Endothelial cell of hepatic sinusoid (primary cell): ENCODE data around the gene FZD10.

Experiments
- in situ Hi-C: cut with HindIII; loops from 2 replicates; pipeline ENCODE4 v1.10.0; 2017; ENCODE audit warnings: low sequenced_read_pairs

FZD10 gene

DNA sequence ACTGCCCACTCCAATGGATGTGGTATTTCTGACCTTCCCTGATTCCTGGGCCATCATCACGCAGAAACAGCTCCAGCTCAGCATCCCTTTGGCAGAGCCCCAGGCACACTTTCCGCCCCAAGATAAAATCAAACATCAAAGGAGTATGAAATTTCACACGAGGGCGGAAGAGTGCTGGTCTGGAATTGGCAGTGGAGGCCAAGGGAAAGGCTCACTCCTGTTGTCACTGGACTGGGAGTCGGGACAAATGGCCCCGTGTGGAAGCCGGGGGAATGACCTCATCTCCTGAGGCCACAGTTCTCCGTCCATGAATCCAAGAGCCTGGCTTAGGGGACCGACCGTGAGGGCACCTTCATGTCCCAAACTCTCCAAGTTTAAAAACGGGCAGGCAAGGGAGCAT lies 40.9 kb downstream of the FZD10 start:
- in situ Hi-C loops: no loop called here

DNA sequence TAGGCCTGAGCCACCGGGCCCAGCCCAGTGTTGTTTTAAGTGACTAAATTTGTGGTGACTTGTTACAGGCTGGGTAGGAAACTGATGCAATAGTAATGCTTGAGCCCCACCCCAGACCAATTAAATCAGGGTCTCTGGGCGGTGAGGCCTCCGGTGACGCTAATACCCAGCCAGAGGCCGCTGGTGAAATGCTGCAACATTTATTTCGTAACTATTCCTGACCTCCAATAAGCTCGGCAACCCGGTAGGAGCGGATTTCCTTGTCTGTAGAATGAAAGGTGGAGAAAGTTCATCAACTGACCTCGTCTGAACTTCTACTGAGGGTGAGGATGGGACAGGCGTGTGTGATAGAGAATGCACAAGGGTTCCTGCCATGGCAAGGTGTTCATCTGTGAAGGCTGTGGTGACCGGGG lies 42.3 kb downstream of the FZD10 start:
- in situ Hi-C loops: no loop called here

DNA sequence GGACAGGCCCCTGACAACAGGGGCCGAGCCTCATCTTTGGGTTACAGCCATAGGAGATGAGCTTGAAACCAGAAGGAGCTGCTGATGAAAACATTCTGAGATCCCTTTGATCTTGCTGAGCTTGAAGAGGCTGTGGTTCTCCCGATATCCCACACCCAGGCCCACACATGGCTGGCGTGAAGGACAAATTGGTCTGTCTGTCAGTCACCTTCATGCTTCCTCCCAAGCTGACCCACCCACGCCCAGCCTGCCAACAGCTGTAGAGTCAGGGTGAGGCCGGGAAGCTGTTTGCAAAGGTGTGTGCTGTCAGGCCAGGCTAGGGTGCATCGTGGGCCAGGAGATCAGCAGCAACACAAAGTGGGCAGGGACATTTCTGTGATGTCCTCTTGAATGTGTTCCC lies 43.2 kb downstream of the FZD10 start:
- in situ Hi-C loops: no loop called here

DNA sequence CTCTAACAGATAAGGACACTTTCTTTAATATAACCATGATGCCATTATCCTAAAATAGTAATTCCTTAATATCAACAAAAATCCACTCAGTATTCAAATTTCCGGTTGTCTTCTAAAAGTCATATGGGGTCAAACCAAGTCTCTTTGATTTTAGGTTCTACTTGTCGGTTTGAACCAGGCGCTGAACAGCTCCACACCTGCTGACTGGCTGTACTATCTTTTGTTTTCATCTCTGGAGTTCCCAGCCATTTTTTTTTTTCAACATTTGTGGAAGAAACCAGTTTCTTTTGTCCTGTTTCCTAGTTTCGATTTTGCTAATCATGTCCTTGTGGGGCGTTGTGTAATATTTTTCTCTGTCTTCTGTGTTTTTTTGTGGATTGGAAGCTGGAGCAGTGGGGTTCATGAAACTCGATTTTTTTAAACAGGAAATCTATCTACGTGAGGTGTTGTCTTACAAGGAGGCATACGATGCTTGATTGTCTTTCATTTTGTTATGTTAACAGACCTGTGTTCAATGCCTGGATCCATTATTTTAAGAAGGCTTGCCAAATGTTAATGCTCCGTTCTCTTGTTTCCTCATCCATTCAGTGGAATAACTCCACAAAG lies 50.2 kb downstream of the FZD10 start:
- in situ Hi-C loops: no loop called here

DNA sequence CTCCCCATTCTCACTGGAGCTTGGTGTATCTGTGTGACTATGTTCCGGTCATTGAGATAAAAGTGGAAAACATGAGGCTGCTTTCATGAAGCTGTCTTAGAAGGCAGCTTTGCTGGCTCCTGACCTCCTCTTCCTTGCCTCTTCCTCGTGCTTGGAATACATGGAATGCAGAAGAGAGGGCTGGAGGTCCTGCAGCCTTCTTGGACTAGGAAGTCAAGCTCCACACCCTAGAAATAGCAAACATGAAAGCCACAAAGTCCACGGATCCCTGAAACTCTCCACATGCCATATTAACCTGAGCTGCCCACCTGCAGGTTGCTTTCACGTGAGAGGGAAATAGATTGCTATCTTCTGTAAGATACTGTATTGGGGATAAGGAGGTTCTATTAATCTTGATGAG lies 51.0 kb downstream of the FZD10 start:
- in situ Hi-C loops: no loop called here

DNA sequence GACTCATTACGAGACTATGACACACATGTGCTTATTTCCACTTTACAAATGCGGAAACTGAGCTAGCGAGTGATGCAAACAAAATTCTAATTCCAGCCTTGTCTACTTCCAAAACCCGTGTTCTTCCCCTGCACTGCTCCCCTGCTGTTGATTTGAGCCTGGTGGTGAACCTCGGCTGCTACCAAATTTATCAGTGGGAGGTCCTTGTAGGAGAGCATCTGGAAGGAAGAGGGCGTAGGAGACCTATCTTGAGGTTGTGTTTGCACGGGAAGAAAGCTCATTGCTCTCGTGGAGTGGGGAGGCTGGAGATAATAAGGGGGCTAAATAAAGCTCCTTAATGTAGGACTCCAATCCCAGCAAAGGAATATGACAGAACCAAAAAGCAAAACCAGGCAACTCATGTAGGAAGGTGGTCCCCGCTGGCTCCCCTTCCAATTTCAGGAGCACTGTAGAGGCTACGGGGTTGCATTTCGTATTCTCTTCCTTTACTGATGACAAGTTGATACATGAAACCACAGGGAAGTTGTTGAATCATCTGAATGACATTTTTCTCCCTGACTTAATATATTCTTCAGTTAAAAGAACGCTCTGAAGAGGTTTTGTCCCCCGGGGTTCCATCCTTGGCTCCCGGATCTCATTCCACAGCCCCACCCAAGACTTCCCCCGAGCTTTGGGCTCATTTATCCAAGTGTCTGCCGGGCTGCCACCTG lies 52.6 kb downstream of the FZD10 start:
- in situ Hi-C loops: no loop called here
